Fibroblast of lung (primary cell): ENCODE measurements around the gene ZNF878. TPM values are rescaled to one million over a fixed set of nuclear protein-coding genes. Genes with fewer than 3 reads are reported as not detected.
A peak's percentile ranks its signal among the peaks of the same experiment; 100 is the strongest.

Source experiments
- DNase-seq, 2 donors: peaks; one replicate each; pipeline versions ENCODE4 v3.0.0 to v3.0.0-alpha.2; 2010; ENCODE audit warnings: low read depth in 2 of 2
- H2AFZ ChIP-seq: 2 replicates; pipeline ENCODE4 v1.5.1; 2012; ENCODE audit warnings: low read length, control low read depth, inconsistent platforms
- H3K27ac ChIP-seq: 2 replicates; pipeline ENCODE4 v1.5.1; 2011; ENCODE audit warnings: low read length, control low read depth; ENCODE audit not compliant: insufficient read depth
- H3K27me3 ChIP-seq: 2 replicates; pipeline ENCODE4 v1.5.1; 2011; ENCODE audit warnings: mild to moderate bottlenecking, low read length; ENCODE audit not compliant: control insufficient read depth, insufficient read depth
- H3K36me3 ChIP-seq: 2 replicates; pipeline ENCODE4 v1.5.1; 2011; ENCODE audit warnings: low read length; ENCODE audit not compliant: control insufficient read depth, insufficient read depth
- H3K4me1 ChIP-seq: 2 replicates; pipeline ENCODE4 v1.5.1; 2011; ENCODE audit warnings: low read length; ENCODE audit not compliant: control insufficient read depth, insufficient read depth; ENCODE audit errors: extremely low read depth
- H3K4me2 ChIP-seq: 2 replicates; pipeline ENCODE4 v1.5.1; 2011; ENCODE audit warnings: low read length, control low read depth; ENCODE audit not compliant: insufficient read depth; ENCODE audit errors: extremely low read depth
- H3K4me3 ChIP-seq, 4 experiments: fragments of 200-600 bp in 1 of 4; sonication (generic) in 1 of 4; replicated peaks in 1 of 4; 2 replicates each; pipeline ENCODE4 v1.5.1; 2011 to 2016; ENCODE audit warnings: low read length in 4 of 4, low read depth in 3 of 4, mild to moderate bottlenecking in 3 of 4, control low read depth in 2 of 4, inconsistent platforms in 1 of 4, mixed read lengths in 1 of 4; ENCODE audit not compliant: insufficient read depth in 1 of 4; ENCODE audit errors: control extremely low read depth in 1 of 4
- H3K79me2 ChIP-seq: 2 replicates; pipeline ENCODE4 v1.5.1; 2012; ENCODE audit warnings: mild to moderate bottlenecking, low read length, inconsistent platforms; ENCODE audit not compliant: control insufficient read depth, insufficient read depth
- H3K9ac ChIP-seq: 2 replicates; pipeline ENCODE4 v1.5.1; 2011; ENCODE audit warnings: mild to moderate bottlenecking, low read length, control low read depth; ENCODE audit not compliant: insufficient read depth
- H3K9me3 ChIP-seq: 2 replicates; pipeline ENCODE4 v1.5.1; 2012; ENCODE audit warnings: low read depth, low read length; ENCODE audit not compliant: control insufficient read depth, insufficient read depth
- H4K20me1 ChIP-seq: 2 replicates; pipeline ENCODE4 v1.5.1; 2011; ENCODE audit warnings: low read length; ENCODE audit not compliant: control insufficient read depth, insufficient read depth; ENCODE audit errors: extremely low read depth
- EZH2 ChIP-seq: IDR thresholded peaks from 2 replicates; pipeline ENCODE4 v1.5.1; 2012; ENCODE audit warnings: low read length, control low read depth, mild to moderate bottlenecking; ENCODE audit errors: missing control alignments
- polyA plus RNA-seq, 2 donors: library from polyadenylated mRNA; depleted of rRNA in 1 of 2; stranded (reverse) in 1 of 2; unstranded in 1 of 2; fragments of >200 nt; gene quantifications; 2 replicates each; pipeline ENCODE4 v1.2.1, GENCODE V29; 2011 to 2012; ENCODE audit warnings: missing spikeins in 1 of 2
- total RNA-seq: library from RNA; depleted of rRNA; stranded (reverse); fragments of >200 nt; gene quantifications from 2 replicates; pipeline ENCODE4 v1.2.1, GENCODE V29; 2014
- TF ChIP-seq, protein P1 (sequence below), 2 donors: IDR thresholded peaks in 1 of 2; conservative IDR thresholded peaks in 1 of 2; 1 replicate in 1 of 2; 2 replicates in 1 of 2; pipeline ENCODE4 v1.5.1; 2011 to 2012; ENCODE audit warnings: low read length in 2 of 2, control low read depth in 1 of 2, inconsistent platforms in 1 of 2, low read depth in 1 of 2, mild to moderate bottlenecking in 1 of 2

Gene ZNF878
- total and polyA plus RNA-seq, 2 donors (not counting 1 experiment from before 2014, with no cell fraction given): under 0.01 to 0.07 TPM

DNA sequence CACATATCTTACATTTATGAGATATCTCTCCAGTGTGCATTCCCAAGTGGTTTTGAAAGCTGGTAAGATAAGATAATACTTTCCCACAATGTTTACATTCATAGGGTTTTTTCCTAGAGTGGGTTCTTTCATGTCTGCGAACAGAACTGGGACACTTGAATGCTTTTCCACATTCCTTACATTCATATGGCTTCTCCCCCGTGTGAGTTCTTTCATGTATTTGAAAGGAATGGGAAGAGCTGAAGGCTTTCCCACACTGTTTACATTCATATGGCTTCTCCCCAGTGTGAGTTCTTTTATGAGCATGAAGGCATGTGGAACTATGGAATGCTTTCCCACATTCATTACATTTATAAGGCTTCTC lies 37.0 kb downstream of the ZNF878 start:
- Histone ChIP-seq H3K36me3 (peaks cover 1% of the 10 kb centered on the region), H3K4me1 (no peaks in the 10 kb centered on the region), H3K79me2 (no peaks in the 10 kb centered on the region), H3K9ac (no peak overlapping the region), H3K9me3 (peaks cover 4% of the 10 kb centered on the region), H2AFZ (no peak overlapping the region), H3K27me3 (no peaks in the 10 kb centered on the region), H3K4me3 (no peak overlapping the region), H4K20me1 (no peaks in the 10 kb centered on the region), H3K27ac (no peak overlapping the region), H3K4me2 (no peak overlapping the region)
- DNase-seq: peak in 1 of 2 donors; percentile 15
- TF ChIP-seq, protein P1, sequence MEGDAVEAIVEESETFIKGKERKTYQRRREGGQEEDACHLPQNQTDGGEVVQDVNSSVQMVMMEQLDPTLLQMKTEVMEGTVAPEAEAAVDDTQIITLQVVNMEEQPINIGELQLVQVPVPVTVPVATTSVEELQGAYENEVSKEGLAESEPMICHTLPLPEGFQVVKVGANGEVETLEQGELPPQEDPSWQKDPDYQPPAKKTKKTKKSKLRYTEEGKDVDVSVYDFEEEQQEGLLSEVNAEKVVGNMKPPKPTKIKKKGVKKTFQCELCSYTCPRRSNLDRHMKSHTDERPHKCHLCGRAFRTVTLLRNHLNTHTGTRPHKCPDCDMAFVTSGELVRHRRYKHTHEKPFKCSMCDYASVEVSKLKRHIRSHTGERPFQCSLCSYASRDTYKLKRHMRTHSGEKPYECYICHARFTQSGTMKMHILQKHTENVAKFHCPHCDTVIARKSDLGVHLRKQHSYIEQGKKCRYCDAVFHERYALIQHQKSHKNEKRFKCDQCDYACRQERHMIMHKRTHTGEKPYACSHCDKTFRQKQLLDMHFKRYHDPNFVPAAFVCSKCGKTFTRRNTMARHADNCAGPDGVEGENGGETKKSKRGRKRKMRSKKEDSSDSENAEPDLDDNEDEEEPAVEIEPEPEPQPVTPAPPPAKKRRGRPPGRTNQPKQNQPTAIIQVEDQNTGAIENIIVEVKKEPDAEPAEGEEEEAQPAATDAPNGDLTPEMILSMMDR (conservative IDR thresholded peaks at IDR 0.05 in 1 of 2, IDR thresholded peaks at IDR 0.05 in 1 of 2; ENCODE audit: low read depth in 1 of 2, low read length in 2 of 2): no peak
- no peak for TF ChIP-seq EZH2

DNA sequence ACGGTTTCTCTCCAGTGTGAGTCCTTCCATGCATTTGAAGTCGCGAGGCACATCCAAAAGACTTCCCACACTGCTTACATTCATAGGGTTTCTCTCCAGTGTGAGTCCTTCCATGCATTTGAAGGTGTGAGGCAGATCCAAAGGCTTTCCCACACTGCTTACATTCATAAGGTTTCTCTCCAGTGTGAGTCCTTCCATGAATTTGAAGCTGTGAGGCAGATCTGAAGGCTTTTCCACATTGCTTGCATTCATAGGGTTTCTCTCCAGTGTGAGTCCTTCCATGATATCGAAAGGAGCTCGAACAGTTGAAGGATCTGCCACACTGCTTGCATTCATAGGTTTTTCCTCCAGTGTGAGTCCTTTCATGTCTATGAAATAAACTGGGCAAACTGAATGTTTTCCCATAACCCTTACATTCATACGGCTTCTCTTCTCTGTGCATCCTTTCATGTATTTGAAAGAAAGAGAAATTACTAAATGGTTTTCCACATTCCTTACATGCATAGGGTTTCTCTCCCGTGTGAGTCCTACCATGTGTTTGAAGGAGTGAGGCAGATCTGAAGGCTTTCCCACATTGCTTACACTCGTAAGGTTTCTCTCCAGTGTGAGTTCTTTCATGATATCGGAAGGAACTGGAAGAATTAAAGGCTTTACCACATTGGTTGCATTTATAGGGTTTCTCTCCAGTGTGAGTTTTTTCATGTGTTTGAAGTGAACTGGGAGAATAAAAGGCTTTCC lies 37.6 kb downstream of the ZNF878 start:
- no peak overlapping the region for H3K4me2 ChIP-seq
- H3K4me1 ChIP-seq: no peaks in the 10 kb centered on the region
- H3K9me3 ChIP-seq: peaks cover 4% of the 10 kb centered on the region
- H2AFZ ChIP-seq: no peak overlapping the region
- H3K36me3 ChIP-seq: peaks cover 1% of the 10 kb centered on the region
- H3K27ac ChIP-seq: no peak overlapping the region
- no peak overlapping the region for H3K4me3 ChIP-seq
- H3K79me2 ChIP-seq: no peaks in the 10 kb centered on the region
- no peak overlapping the region for H3K9ac ChIP-seq
- TF ChIP-seq EZH2: no peak
- TF ChIP-seq, protein P1 (conservative IDR thresholded peaks at IDR 0.05 in 1 of 2, IDR thresholded peaks at IDR 0.05 in 1 of 2; ENCODE audit: low read depth in 1 of 2, low read length in 2 of 2): no peak
- no peaks in the 10 kb centered on the region for H4K20me1 ChIP-seq
- DNase-seq: peak; percentile 3 to 14
- no peaks in the 10 kb centered on the region for H3K27me3 ChIP-seq

DNA sequence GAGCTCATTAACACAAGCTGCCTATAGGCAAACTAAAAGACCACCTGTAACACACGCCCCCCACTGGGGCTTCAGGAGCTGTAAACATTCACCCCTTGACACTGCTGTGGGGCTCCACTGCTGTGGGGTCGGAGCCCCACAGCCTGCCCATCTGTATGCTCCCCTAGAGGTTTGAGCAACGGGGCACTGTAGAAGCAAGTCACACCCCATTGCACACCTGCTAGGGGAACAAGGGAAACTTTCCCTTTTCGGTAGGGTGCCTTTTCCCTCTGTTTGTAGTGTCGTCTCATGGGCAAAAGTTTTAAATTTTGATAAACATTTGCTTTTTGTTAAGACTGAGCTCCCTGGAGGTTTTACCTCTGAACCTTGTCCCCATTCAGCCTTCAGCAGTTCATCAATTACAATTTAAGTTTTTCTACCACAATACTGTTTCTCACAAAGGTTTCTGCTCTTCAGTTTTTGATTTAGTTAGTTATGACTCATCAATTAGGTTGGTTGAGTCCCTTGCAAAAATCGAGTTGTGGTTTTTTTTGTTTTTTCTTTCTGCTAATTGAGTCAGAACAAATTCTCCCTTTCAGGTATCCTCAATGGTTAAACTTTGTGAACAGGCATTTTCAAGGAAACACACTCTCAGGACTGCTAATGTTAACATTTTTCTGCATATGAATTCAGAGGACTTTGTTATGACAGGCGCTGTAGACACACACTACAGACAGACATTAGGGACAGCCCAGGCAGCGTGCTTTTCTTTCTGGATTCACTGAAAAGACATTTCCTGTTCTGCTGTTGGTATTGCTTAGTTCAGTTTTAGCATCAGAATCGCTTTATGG lies 52.4 kb downstream of the ZNF878 start:
- TF ChIP-seq, protein P1 (conservative IDR thresholded peaks at IDR 0.05 in 1 of 2, IDR thresholded peaks at IDR 0.05 in 1 of 2; ENCODE audit: low read depth in 1 of 2, low read length in 2 of 2): no peak
- TF ChIP-seq EZH2: no peak
- Histone ChIP-seq H3K9me3 (no peaks in the 10 kb centered on the region), H3K4me2 (no peak overlapping the region), H3K4me3 (no peak overlapping the region), H3K27ac (no peak overlapping the region), H3K4me1 (no peaks in the 10 kb centered on the region), H3K27me3 (no peaks in the 10 kb centered on the region), H2AFZ (no peak overlapping the region), H4K20me1 (no peaks in the 10 kb centered on the region), H3K9ac (no peak overlapping the region), H3K36me3 (no peaks in the 10 kb centered on the region), H3K79me2 (peaks cover 2% of the 10 kb centered on the region)
- DNase-seq: peak in 1 of 2 donors; percentile 67
